Measurements from ENCODE around the gene MYO1B. TPM values are rescaled to one million over a fixed set of nuclear protein-coding genes. Genes with fewer than 3 reads are reported as not detected.

MYO1B gene
- total RNA-seq, 1 experiment from 2014 or later, result 185 TPM

GRCh38 chr2:191402966-191403565, 157.9 kb downstream of the MYO1B start:
- DNase-seq (ENCODE audit: low read depth), result no peak

- no peak for DNase-seq (ENCODE audit: low read depth)
Observed at GRCh38 chr2:191404568-191404991, 159.4 kb downstream of the MYO1B start.

- no peak for DNase-seq (ENCODE audit: low read depth)
Observed at GRCh38 chr2:191405546-191405945, 160.3 kb downstream of the MYO1B start.

- no peak for DNase-seq (ENCODE audit: low read depth)
Observed at GRCh38 chr2:191410646-191411436, 165.6 kb downstream of the MYO1B start.

GRCh38 chr2:191411472-191411871, 166.3 kb downstream of the MYO1B start:
- no peak for DNase-seq (ENCODE audit: low read depth)

GRCh38 chr2:191412353-191412752, 167.1 kb downstream of the MYO1B start:
- no peak for DNase-seq (ENCODE audit: low read depth)

- DNase-seq (ENCODE audit: low read depth), result no peak
Observed at GRCh38 chr2:191415101-191415500, 169.9 kb downstream of the MYO1B start.

GRCh38 chr2:191415858-191416257, 170.7 kb downstream of the MYO1B start:
- DNase-seq (ENCODE audit: low read depth), result no peak

GRCh38 chr2:191417746-191418145, 172.5 kb downstream of the MYO1B start:
- DNase-seq (ENCODE audit: low read depth), result no peak

- peak; percentile 11 for DNase-seq (ENCODE audit: low read depth)
Observed at GRCh38 chr2:191421950-191422349, 176.7 kb downstream of the MYO1B start.

- no peak for DNase-seq (ENCODE audit: low read depth)
Observed at GRCh38 chr2:191427031-191427430, 181.8 kb downstream of the MYO1B start.

- DNase-seq (ENCODE audit: low read depth), result no peak
Observed at GRCh38 chr2:191428141-191428540, 182.9 kb downstream of the MYO1B start.

GRCh38 chr2:191430476-191430875, 185.3 kb downstream of the MYO1B start:
- no peak for DNase-seq (ENCODE audit: low read depth)

GRCh38 chr2:191432121-191432520, 186.9 kb downstream of the MYO1B start:
- DNase-seq (ENCODE audit: low read depth), result peak; percentile 48

GRCh38 chr2:191434072-191434471, 188.9 kb downstream of the MYO1B start:
- DNase-seq (ENCODE audit: low read depth), result no peak

- DNase-seq (ENCODE audit: low read depth), result no peak
Observed at GRCh38 chr2:191435141-191435540, 189.9 kb downstream of the MYO1B start.

GRCh38 chr2:191436368-191437055, 191.3 kb downstream of the MYO1B start:
- DNase-seq (ENCODE audit: low read depth), result peak; percentile 68

- no peak for DNase-seq (ENCODE audit: low read depth)
Observed at GRCh38 chr2:191439481-191439880, 194.3 kb downstream of the MYO1B start.

- DNase-seq (ENCODE audit: low read depth), result peak; percentile 98
Observed at GRCh38 chr2:191441496-191442214, 196.5 kb downstream of the MYO1B start.

GRCh38 chr2:191443446-191443845, 198.2 kb downstream of the MYO1B start:
- DNase-seq (ENCODE audit: low read depth), result no peak

GRCh38 chr2:191446910-191447309, 201.7 kb downstream of the MYO1B start:
- DNase-seq (ENCODE audit: low read depth), result no peak

GRCh38 chr2:191451116-191451515, 205.9 kb downstream of the MYO1B start:
- peak; percentile 39 for DNase-seq (ENCODE audit: low read depth)

Data from RPMI7951 (cell line).